ENCODE data around the gene C15orf40.

DNA sequence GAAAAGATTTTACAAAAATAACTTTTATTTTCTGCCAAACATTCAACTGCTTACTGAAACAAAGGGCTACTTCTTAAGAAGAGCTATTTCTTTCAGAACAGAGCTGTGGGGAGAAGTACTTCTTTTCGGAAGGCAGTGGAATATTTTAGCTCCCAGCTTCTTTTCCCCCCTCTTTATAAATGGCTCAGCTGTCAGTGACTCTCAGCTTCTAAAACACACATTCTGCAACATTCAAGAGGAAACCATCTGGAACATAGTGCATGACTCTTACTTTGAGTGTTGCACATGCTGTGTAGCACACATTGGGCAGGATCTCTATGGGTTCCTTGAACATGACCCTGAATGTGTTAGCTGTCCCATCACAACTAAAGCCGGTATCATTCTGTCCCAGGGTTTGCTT lies 7.0 kb upstream of the C15orf40 start:
- TF ChIP-seq, protein P1, sequence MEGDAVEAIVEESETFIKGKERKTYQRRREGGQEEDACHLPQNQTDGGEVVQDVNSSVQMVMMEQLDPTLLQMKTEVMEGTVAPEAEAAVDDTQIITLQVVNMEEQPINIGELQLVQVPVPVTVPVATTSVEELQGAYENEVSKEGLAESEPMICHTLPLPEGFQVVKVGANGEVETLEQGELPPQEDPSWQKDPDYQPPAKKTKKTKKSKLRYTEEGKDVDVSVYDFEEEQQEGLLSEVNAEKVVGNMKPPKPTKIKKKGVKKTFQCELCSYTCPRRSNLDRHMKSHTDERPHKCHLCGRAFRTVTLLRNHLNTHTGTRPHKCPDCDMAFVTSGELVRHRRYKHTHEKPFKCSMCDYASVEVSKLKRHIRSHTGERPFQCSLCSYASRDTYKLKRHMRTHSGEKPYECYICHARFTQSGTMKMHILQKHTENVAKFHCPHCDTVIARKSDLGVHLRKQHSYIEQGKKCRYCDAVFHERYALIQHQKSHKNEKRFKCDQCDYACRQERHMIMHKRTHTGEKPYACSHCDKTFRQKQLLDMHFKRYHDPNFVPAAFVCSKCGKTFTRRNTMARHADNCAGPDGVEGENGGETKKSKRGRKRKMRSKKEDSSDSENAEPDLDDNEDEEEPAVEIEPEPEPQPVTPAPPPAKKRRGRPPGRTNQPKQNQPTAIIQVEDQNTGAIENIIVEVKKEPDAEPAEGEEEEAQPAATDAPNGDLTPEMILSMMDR (conservative IDR thresholded peaks at IDR 0.05; ENCODE audit: low read depth, low read length) = no peak
- no peak for TF ChIP-seq EZH2 (IDR thresholded peaks at IDR 0.05; ENCODE audit: borderline replicate concordance, low read depth, low read length, poor library complexity, severe bottlenecking)

All from A673 (cell line).